Measurements from ENCODE around the gene SCAF1. TPM values are rescaled to one million over a fixed set of nuclear protein-coding genes. Genes with fewer than 3 reads are reported as not detected.

The SCAF1 gene
- total and polyA plus RNA-seq, 9 of the 15 experiments (the other 6 are each of a cell fraction or from before 2014, with no cell fraction given): 0.20 to 79.0 (median 4.9) TPM

DNA sequence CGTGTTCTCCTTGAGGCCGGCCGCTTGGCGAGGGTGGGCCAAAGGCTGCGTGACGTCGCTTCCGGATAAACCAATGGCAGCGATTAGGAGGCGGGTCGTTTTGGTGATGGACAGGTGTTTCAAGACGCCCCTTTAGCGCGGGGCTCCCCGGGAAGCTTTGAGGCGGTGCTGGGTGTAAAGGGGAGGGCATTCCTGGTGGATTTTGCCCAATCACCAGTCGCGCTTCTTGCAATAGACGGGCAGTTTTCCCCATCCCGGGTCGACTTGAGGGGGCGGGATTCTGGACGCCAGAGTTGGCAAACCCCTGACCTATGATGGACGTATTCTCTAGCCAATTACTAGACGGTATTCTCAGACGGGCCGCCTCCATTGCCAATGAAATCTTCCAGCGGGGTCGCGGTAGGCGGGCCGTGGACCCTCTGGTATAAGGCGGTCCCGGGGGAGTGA, 34.8 kb downstream of the SCAF1 start (continued):
- TF ChIP-seq, protein P1, sequence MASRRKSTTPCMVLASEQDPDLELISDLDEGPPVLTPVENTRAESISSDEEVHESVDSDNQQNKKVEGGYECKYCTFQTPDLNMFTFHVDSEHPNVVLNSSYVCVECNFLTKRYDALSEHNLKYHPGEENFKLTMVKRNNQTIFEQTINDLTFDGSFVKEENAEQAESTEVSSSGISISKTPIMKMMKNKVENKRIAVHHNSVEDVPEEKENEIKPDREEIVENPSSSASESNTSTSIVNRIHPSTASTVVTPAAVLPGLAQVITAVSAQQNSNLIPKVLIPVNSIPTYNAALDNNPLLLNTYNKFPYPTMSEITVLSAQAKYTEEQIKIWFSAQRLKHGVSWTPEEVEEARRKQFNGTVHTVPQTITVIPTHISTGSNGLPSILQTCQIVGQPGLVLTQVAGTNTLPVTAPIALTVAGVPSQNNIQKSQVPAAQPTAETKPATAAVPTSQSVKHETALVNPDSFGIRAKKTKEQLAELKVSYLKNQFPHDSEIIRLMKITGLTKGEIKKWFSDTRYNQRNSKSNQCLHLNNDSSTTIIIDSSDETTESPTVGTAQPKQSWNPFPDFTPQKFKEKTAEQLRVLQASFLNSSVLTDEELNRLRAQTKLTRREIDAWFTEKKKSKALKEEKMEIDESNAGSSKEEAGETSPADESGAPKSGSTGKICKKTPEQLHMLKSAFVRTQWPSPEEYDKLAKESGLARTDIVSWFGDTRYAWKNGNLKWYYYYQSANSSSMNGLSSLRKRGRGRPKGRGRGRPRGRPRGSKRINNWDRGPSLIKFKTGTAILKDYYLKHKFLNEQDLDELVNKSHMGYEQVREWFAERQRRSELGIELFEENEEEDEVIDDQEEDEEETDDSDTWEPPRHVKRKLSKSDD (conservative IDR thresholded peaks at IDR 0.05; ENCODE audit: low read length): no peak
- TF ChIP-seq, protein P2, sequence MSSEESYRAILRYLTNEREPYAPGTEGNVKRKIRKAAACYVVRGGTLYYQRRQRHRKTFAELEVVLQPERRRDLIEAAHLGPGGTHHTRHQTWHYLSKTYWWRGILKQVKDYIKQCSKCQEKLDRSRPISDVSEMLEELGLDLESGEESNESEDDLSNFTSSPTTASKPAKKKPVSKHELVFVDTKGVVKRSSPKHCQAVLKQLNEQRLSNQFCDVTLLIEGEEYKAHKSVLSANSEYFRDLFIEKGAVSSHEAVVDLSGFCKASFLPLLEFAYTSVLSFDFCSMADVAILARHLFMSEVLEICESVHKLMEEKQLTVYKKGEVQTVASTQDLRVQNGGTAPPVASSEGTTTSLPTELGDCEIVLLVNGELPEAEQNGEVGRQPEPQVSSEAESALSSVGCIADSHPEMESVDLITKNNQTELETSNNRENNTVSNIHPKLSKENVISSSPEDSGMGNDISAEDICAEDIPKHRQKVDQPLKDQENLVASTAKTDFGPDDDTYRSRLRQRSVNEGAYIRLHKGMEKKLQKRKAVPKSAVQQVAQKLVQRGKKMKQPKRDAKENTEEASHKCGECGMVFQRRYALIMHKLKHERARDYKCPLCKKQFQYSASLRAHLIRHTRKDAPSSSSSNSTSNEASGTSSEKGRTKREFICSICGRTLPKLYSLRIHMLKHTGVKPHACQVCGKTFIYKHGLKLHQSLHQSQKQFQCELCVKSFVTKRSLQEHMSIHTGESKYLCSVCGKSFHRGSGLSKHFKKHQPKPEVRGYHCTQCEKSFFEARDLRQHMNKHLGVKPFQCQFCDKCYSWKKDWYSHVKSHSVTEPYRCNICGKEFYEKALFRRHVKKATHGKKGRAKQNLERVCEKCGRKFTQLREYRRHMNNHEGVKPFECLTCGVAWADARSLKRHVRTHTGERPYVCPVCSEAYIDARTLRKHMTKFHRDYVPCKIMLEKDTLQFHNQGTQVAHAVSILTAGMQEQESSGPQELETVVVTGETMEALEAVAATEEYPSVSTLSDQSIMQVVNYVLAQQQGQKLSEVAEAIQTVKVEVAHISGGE (CRISPR knock-in tag; IDR thresholded peaks at IDR 0.05): no peak
- TF ChIP-seq ZNF444 (CRISPR knock-in tag; IDR thresholded peaks at IDR 0.05): no peak
- TF ChIP-seq, protein P3, sequence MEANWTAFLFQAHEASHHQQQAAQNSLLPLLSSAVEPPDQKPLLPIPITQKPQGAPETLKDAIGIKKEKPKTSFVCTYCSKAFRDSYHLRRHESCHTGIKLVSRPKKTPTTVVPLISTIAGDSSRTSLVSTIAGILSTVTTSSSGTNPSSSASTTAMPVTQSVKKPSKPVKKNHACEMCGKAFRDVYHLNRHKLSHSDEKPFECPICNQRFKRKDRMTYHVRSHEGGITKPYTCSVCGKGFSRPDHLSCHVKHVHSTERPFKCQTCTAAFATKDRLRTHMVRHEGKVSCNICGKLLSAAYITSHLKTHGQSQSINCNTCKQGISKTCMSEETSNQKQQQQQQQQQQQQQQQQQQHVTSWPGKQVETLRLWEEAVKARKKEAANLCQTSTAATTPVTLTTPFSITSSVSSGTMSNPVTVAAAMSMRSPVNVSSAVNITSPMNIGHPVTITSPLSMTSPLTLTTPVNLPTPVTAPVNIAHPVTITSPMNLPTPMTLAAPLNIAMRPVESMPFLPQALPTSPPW (CRISPR knock-in tag; IDR thresholded peaks at IDR 0.05): peak; percentile 98; the same call in 1 of the 2 replicates
- TF ChIP-seq HNRNPUL1 (IDR thresholded peaks at IDR 0.05; ENCODE audit: low read length): no peak
- no peak for TF ChIP-seq CBX2 (IDR thresholded peaks at IDR 0.05; ENCODE audit: insufficient read depth, low read length, poor library complexity, severe bottlenecking)
- TF ChIP-seq POLR2G (IDR thresholded peaks at IDR 0.05; ENCODE audit: low read depth, low read length): no peak
- peak; percentile 96 for TF ChIP-seq MBD2 (IDR thresholded peaks at IDR 0.05; ENCODE audit: borderline replicate concordance, low read depth)
- TF ChIP-seq, protein P4, sequence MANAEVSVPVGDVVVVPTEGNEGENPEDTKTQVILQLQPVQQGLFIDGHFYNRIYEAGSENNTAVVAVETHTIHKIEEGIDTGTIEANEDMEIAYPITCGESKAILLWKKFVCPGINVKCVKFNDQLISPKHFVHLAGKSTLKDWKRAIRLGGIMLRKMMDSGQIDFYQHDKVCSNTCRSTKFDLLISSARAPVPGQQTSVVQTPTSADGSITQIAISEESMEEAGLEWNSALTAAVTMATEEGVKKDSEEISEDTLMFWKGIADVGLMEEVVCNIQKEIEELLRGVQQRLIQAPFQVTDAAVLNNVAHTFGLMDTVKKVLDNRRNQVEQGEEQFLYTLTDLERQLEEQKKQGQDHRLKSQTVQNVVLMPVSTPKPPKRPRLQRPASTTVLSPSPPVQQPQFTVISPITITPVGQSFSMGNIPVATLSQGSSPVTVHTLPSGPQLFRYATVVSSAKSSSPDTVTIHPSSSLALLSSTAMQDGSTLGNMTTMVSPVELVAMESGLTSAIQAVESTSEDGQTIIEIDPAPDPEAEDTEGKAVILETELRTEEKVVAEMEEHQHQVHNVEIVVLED (CRISPR knock-in tag; IDR thresholded peaks at IDR 0.05): no peak
- TF ChIP-seq POLR2H (tag; IDR thresholded peaks at IDR 0.05; ENCODE audit: low read depth): no peak
- TF ChIP-seq, protein P5, sequence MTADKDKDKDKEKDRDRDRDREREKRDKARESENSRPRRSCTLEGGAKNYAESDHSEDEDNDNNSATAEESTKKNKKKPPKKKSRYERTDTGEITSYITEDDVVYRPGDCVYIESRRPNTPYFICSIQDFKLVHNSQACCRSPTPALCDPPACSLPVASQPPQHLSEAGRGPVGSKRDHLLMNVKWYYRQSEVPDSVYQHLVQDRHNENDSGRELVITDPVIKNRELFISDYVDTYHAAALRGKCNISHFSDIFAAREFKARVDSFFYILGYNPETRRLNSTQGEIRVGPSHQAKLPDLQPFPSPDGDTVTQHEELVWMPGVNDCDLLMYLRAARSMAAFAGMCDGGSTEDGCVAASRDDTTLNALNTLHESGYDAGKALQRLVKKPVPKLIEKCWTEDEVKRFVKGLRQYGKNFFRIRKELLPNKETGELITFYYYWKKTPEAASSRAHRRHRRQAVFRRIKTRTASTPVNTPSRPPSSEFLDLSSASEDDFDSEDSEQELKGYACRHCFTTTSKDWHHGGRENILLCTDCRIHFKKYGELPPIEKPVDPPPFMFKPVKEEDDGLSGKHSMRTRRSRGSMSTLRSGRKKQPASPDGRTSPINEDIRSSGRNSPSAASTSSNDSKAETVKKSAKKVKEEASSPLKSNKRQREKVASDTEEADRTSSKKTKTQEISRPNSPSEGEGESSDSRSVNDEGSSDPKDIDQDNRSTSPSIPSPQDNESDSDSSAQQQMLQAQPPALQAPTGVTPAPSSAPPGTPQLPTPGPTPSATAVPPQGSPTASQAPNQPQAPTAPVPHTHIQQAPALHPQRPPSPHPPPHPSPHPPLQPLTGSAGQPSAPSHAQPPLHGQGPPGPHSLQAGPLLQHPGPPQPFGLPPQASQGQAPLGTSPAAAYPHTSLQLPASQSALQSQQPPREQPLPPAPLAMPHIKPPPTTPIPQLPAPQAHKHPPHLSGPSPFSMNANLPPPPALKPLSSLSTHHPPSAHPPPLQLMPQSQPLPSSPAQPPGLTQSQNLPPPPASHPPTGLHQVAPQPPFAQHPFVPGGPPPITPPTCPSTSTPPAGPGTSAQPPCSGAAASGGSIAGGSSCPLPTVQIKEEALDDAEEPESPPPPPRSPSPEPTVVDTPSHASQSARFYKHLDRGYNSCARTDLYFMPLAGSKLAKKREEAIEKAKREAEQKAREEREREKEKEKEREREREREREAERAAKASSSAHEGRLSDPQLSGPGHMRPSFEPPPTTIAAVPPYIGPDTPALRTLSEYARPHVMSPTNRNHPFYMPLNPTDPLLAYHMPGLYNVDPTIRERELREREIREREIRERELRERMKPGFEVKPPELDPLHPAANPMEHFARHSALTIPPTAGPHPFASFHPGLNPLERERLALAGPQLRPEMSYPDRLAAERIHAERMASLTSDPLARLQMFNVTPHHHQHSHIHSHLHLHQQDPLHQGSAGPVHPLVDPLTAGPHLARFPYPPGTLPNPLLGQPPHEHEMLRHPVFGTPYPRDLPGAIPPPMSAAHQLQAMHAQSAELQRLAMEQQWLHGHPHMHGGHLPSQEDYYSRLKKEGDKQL (CRISPR knock-in tag; IDR thresholded peaks at IDR 0.05; ENCODE audit: borderline replicate concordance): no peak

Measured in K562 (cell line).